H1 (cell line): Measurements from ENCODE around the gene CAT. TPM values are rescaled to one million over a fixed set of nuclear protein-coding genes. Genes with fewer than 3 reads are reported as not detected.

Source experiments
- CTCF ChIA-PET: fragments of 300-600 bp; sonication (Branson Sonifier 250); formaldehyde crosslinking; loops from one replicate; lab custom pipeline; 2021; ENCODE audit not compliant: partially characterized antibody; lab: Charles Lee
- POLR2A ChIA-PET: fragments of 300-600 bp; sonication (Branson Sonifier 250); formaldehyde crosslinking; loops from one replicate; lab custom pipeline; 2021; ENCODE audit warnings: inconsistent platforms; ENCODE audit not compliant: partially characterized antibody; lab: Charles Lee
- DNase-seq, 2 experiments: peaks; one replicate each; pipeline versions ENCODE4 v3.0.0 to v3.0.0-alpha.2; 2010 to 2022; ENCODE audit warnings: low spot score in 2 of 2, low read depth in 1 of 2, mixed read lengths in 1 of 2
- FAIRE-seq: peaks from 2 replicates; lab custom pipeline; 2011; peaks lifted over from hg19 to GRCh38; lab: Jason Lieb, UNC
- H2AFZ ChIP-seq: 2 replicates; pipeline ENCODE4 v1.8.1; 2012; ENCODE audit warnings: low read length, inconsistent platforms
- H2AK5ac ChIP-seq: 2 replicates; pipeline ENCODE4 v1.6.1; 2013; ENCODE audit warnings: low read depth, low read length
- H2BK120ac ChIP-seq: replicated peaks from 2 replicates; pipeline ENCODE3; 2013; ENCODE audit warnings: low read depth, low read length, inconsistent platforms
- H2BK12ac ChIP-seq: 2 replicates; pipeline ENCODE4 v1.6.1; 2013; ENCODE audit warnings: low read depth, low read length
- H2BK15ac ChIP-seq: 2 replicates; pipeline ENCODE4 v1.6.1; 2013; ENCODE audit warnings: low read length
- H2BK20ac ChIP-seq: 2 replicates; pipeline ENCODE4 v1.6.1; 2013; ENCODE audit warnings: low read length
- H2BK5ac ChIP-seq: 2 replicates; pipeline ENCODE4 v1.6.1; 2013; ENCODE audit warnings: low read depth, low read length
- H3K14ac ChIP-seq: 2 replicates; pipeline ENCODE4 v1.6.1; 2013; ENCODE audit warnings: inconsistent platforms; ENCODE audit not compliant: insufficient read length
- H3K18ac ChIP-seq: 2 replicates; pipeline ENCODE4 v1.6.1; 2013; ENCODE audit warnings: low read length; ENCODE audit errors: extremely low read depth
- H3K23ac ChIP-seq: 2 replicates; pipeline ENCODE4 v1.6.1; 2013; ENCODE audit warnings: inconsistent platforms; ENCODE audit not compliant: insufficient read length
- H3K23me2 ChIP-seq: 2 replicates; pipeline ENCODE4 v1.6.1; 2013; ENCODE audit warnings: low read depth, low read length
- H3K27ac ChIP-seq: 2 replicates; pipeline ENCODE4 v1.6.1; 2011; ENCODE audit warnings: low read depth, low read length, inconsistent platforms
- H3K27me3 ChIP-seq, 4 experiments: replicated peaks in 1 of 4; 1 replicate in 1 of 4; 2 replicates in 3 of 4; pipeline versions ENCODE4 v1.6.1 to v1.8.1; 2011 to 2013; ENCODE audit warnings: low read length in 3 of 4, mild to moderate bottlenecking in 3 of 4, inconsistent platforms in 2 of 4, mixed read lengths in 2 of 4, moderate library complexity in 1 of 4; ENCODE audit not compliant: control insufficient read depth in 3 of 4, insufficient read depth in 3 of 4; ENCODE audit errors: extremely low read depth in 1 of 4
- H3K36me3 ChIP-seq, 4 experiments: 2 replicates each; pipeline versions ENCODE4 v1.6.1 to v1.8.1; 2011 to 2013; ENCODE audit warnings: mild to moderate bottlenecking in 4 of 4, low read length in 3 of 4, moderate library complexity in 2 of 4, control low read depth in 1 of 4, inconsistent platforms in 1 of 4; ENCODE audit not compliant: insufficient read depth in 4 of 4, control insufficient read depth in 2 of 4
- H3K4ac ChIP-seq: replicated peaks from 2 replicates; pipeline ENCODE3; 2013; ENCODE audit warnings: low read length, low read depth, mixed read lengths, inconsistent platforms; ENCODE audit not compliant: insufficient read length
- H3K4me1 ChIP-seq, 4 experiments: replicated peaks in 1 of 4; 1 replicate in 1 of 4; 2 replicates in 3 of 4; pipeline versions ENCODE4 v1.6.1 to v1.8.1; 2011 to 2013; ENCODE audit warnings: low read length in 3 of 4, inconsistent platforms in 2 of 4, mixed read lengths in 1 of 4; ENCODE audit not compliant: insufficient read depth in 4 of 4, control insufficient read depth in 3 of 4
- H3K4me2 ChIP-seq, 2 experiments: 2 replicates each; pipeline versions ENCODE4 v1.6.1 to v1.8.1; 2011 to 2013; ENCODE audit warnings: low read depth in 2 of 2, low read length in 2 of 2, control low read depth in 1 of 2, inconsistent platforms in 1 of 2, mild to moderate bottlenecking in 1 of 2; ENCODE audit not compliant: insufficient read depth in 1 of 2
- H3K4me3 ChIP-seq, 4 experiments: fragments of 200-600, 300-600 bp in 1 of 4; sonication (generic), shearing (Covaris generic), sonication (Bioruptor Twin) in 1 of 4; 2 replicates each; pipeline versions ENCODE4 v1.5.1 to v1.8.1; 2011 to 2016; ENCODE audit warnings: low read length in 4 of 4, low read depth in 3 of 4, control low read depth in 2 of 4, inconsistent platforms in 2 of 4, mild to moderate bottlenecking in 2 of 4, mixed read lengths in 1 of 4, moderate library complexity in 1 of 4; ENCODE audit not compliant: insufficient read depth in 2 of 4; ENCODE audit errors: extremely low read depth in 1 of 4
- H3K56ac ChIP-seq: replicated peaks from 2 replicates; pipeline ENCODE3; 2013; ENCODE audit warnings: low read depth, mild to moderate bottlenecking, mixed read lengths, low read length, inconsistent platforms; ENCODE audit not compliant: insufficient read length
- H3K79me1 ChIP-seq: 2 replicates; pipeline ENCODE4 v1.6.1; 2013; ENCODE audit warnings: low read depth, low read length, control low read depth
- H3K79me2 ChIP-seq, 2 experiments: 2 replicates each; pipeline versions ENCODE4 v1.6.1 to v1.8.1; 2012 to 2013; ENCODE audit warnings: low read length in 2 of 2, mild to moderate bottlenecking in 2 of 2, inconsistent platforms in 1 of 2; ENCODE audit not compliant: insufficient read depth in 2 of 2, control insufficient read depth in 1 of 2
- H3K9ac ChIP-seq, 4 experiments: replicated peaks in 1 of 4; 1 replicate in 1 of 4; 2 replicates in 3 of 4; pipeline versions ENCODE4 v1.6.1 to v1.8.1; 2011 to 2013; ENCODE audit warnings: low read depth in 3 of 4, low read length in 3 of 4, control low read depth in 2 of 4, mild to moderate bottlenecking in 2 of 4, moderate library complexity in 2 of 4, inconsistent platforms in 1 of 4; ENCODE audit errors: extremely low read depth in 1 of 4
- H3K9me3 ChIP-seq, 2 experiments: 2 replicates each; pipeline versions ENCODE4 v1.6.1 to v1.8.1; 2012 to 2013; ENCODE audit warnings: mild to moderate bottlenecking in 2 of 2, moderate library complexity in 2 of 2, control low read depth in 1 of 2, inconsistent platforms in 1 of 2, low read depth in 1 of 2, low read length in 1 of 2, mixed read lengths in 1 of 2; ENCODE audit not compliant: insufficient read depth in 2 of 2
- H4K20me1 ChIP-seq, 2 experiments: replicated peaks in 1 of 2; 2 replicates each; pipeline versions ENCODE3 to v1.8.1; 2011 to 2013; ENCODE audit warnings: inconsistent platforms in 2 of 2, low read length in 2 of 2, mild to moderate bottlenecking in 1 of 2; ENCODE audit not compliant: insufficient read depth in 2 of 2, control insufficient read depth in 1 of 2
- H4K5ac ChIP-seq: 2 replicates; pipeline ENCODE4 v1.6.1; 2013; ENCODE audit warnings: low read length, low read depth, mixed read lengths, inconsistent platforms; ENCODE audit not compliant: insufficient read length
- H4K8ac ChIP-seq: 2 replicates; pipeline ENCODE4 v1.8.0; 2013; ENCODE audit warnings: mild to moderate bottlenecking, moderate library complexity, low read length, inconsistent platforms; ENCODE audit not compliant: insufficient read depth; ENCODE audit errors: extremely low read depth
- H4K91ac ChIP-seq: replicated peaks from 2 replicates; pipeline ENCODE3; 2013; ENCODE audit warnings: low read length, mixed read lengths, inconsistent platforms; ENCODE audit not compliant: insufficient read length
- ASH2L ChIP-seq: fragments of 200-600, 300-600 bp; sonication (generic); IDR thresholded peaks from one replicate; pipeline ENCODE4 v1.7.1; 2017; ENCODE audit warnings: low read length
- CHD2 ChIP-seq: IDR thresholded peaks from 2 replicates; pipeline ENCODE4 v1.6.1; 2012; ENCODE audit warnings: low read length, improper control_type of control experiment
- KDM4A ChIP-seq: IDR thresholded peaks from one replicate; pipeline ENCODE4 v1.7.1; 2012; ENCODE audit warnings: low read depth, mild to moderate bottlenecking, moderate library complexity, low read length, inconsistent platforms; ENCODE audit not compliant: severe bottlenecking
- PHF8 ChIP-seq: fragments of 200-600 bp; sonication (generic); conservative IDR thresholded peaks from 2 replicates; pipeline ENCODE4 v1.7.1; 2012; ENCODE audit warnings: low read depth, mild to moderate bottlenecking, inconsistent platforms, low read length, moderate library complexity
- POLR2AphosphoS5 ChIP-seq: IDR thresholded peaks from 2 replicates; pipeline ENCODE4 v1.6.1; 2011; ENCODE audit warnings: low read depth, low read length
- SP1 ChIP-seq: IDR thresholded peaks from 2 replicates; pipeline ENCODE4 v1.6.1; 2011; ENCODE audit warnings: low read depth, low read length
- TBP ChIP-seq: IDR thresholded peaks from 2 replicates; pipeline ENCODE4 v1.6.1; 2011; ENCODE audit warnings: low read depth, low read length, improper control_type of control experiment
- WGBS, 2 experiments: shearing (Covaris generic) in 1 of 2; methylation state at CpG; one replicate each; pipeline versions ENCODE4 v1.1.6 to v1.1.7; 2013 to 2015; ENCODE audit warnings: low lambda C conversion rate in 2 of 2, mixed read lengths in 2 of 2, inconsistent platforms in 1 of 2, low coverage in 1 of 2, missing lambda C conversion rate in 1 of 2; ENCODE audit not compliant: insufficient replicate concordance in 2 of 2, insufficient coverage in 1 of 2, insufficient read length in 1 of 2; ENCODE audit errors: extremely low coverage in 1 of 2, missing lambda C conversion rate in 1 of 2; 5-methylcytosine and 5-hydroxymethylcytosine counted together
- long read RNA-seq, 2 experiments: library from RNA in 1 of 2; library from capped mRNA in 1 of 2; stranded (forward); transcript quantifications; one replicate each; pipeline ENCODE4 v2.0.0, GENCODE V29; 2021; ENCODE audit warnings: inconsistent platforms in 1 of 2
- polyA minus RNA-seq, 3 experiments: library from RNA; depleted of rRNA, polyadenylated mRNA; stranded (reverse); fragments of >200 nt; gene quantifications; 1 replicate in 2 of 3; 2 replicates in 1 of 3; pipeline ENCODE4 v1.2.3, GENCODE V29; 2011
- polyA plus RNA-seq, 7 experiments: library from polyadenylated mRNA; depleted of rRNA in 3 of 7; stranded (reverse) in 5 of 7; unstranded in 2 of 7; fragments of >200 nt in 5 of 7; fragments of 200-250 nt in 2 of 7; gene quantifications; 1 replicate in 5 of 7; 2 replicates in 1 of 7; 4 replicates in 1 of 7; pipeline versions ENCODE4 v1.2.1 to v1.2.3, GENCODE V29; 2011 to 2013; ENCODE audit warnings: missing spikeins in 2 of 7, mixed read lengths in 2 of 7
- total RNA-seq: library from RNA; stranded (reverse); fragmentation: NEBNext Ultra II Directional; extraction: Animal tissue kit (Norgen Biotek cat#: 25700); gene quantifications from 2 replicates; pipeline ENCODE4 v1.2.1, GENCODE V29; 2021

The CAT gene
- total RNA-seq, result 14.3 and 15.0 TPM in 2 replicates
- 7.3 and 9.6 TPM in 2 replicates for polyA plus RNA-seq (2011; rRNA removed)
- 10.4 TPM for polyA plus RNA-seq (2011; cell fraction: cytosol; rRNA removed)
- polyA plus RNA-seq (2011; cell fraction: nucleus; rRNA removed), result 13.2 TPM
- 5.8 to 7.0 TPM (median 6.8 TPM) in 4 replicates for polyA plus RNA-seq (2012, experiment 1 of 2)
- polyA plus RNA-seq (2012, experiment 2 of 2), result 1.5 TPM
- 8.7 TPM for polyA plus RNA-seq (2013, experiment 1 of 2)
- 7.2 TPM for polyA plus RNA-seq (2013, experiment 2 of 2)
- polyA minus RNA-seq (2011; rRNA and poly(A)+ RNA removed), result 8.6 and 11.6 TPM in 2 replicates
- polyA minus RNA-seq (2011; cell fraction: cytosol; rRNA and poly(A)+ RNA removed), result 8.3 TPM
- polyA minus RNA-seq (2011; cell fraction: nucleus; rRNA and poly(A)+ RNA removed), result 11.2 TPM
- long read RNA-seq, experiment 1, transcript CAT-201 (13 exons, 2,302 nt), result major isoform, 5 of 11 reads
- long read RNA-seq, experiment 1, partial matches to known transcripts, result 5 of 11 reads
- long read RNA-seq, experiment 1, other reads (novel, unspliced or antisense), result 1 of 11 reads
- long read RNA-seq, experiment 2, transcript CAT-201 (13 exons, 2,302 nt), result major isoform, 13 of 20 reads
- long read RNA-seq, experiment 2, partial matches to known transcripts, result 7 of 20 reads
- long read RNA-seq, experiment 2, other reads (novel, unspliced or antisense), result 0 of 20 reads

DNA sequence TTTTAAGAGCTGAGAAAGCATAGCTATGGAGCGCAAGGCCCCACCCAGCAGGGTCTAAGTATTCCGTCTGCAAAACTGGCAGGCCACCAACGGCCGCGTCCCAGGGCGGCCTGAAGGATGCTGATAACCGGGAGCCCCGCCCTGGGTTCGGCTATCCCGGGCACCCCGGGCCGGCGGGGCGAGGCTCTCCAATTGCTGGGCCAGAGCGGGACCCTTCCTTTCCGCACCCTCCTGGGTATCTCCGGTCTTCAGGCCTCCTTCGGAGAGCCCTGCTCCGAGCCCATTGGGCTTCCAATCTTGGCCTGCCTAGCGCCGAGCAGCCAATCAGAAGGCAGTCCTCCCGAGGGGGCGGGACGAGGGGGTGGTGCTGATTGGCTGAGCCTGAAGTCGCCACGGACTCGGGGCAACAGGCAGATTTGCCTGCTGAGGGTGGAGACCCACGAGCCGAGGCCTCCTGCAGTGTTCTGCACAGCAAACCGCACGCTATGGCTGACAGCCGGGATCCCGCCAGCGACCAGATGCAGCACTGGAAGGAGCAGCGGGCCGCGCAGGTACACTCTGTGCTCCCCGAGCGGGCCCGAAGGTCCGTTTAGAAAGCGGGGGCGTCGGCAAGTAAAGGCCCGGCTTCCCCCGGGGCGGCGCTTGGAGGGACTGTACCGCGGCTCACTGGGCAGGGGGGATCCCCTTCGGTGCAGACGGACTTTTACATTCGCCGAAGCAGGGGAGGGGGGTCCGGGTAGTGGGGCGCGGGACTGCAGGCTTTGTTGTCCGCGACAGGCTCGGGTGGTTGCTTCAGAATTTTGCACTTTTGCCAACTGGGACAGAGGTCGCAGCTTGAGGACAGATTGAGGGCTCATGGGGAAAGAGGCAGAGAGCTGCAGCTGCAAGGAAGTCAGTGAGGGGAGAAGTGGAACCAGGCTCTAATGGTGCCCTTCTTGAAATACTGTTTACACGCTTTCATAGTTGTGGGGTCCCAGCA is at the start of gene CAT:
TSS of gene CAT (plus strand) at position 406 of the 979 bp plus-strand sequence. CDS start at position 486, 80 bp downstream.
- no peaks in the 10 kb centered on the region for H3K23me2 ChIP-seq
- H3K9me3 ChIP-seq, result peaks cover 3 to 12% of the 10 kb centered on the region in 2 experiments; a peak in 1 of 4 replicates
- no peak within 1 kb of the TSS for H2BK12ac ChIP-seq
- H3K56ac ChIP-seq, result no peak within 1 kb of the TSS
- H2AK5ac ChIP-seq, result no peak within 1 kb of the TSS
- H2BK5ac ChIP-seq, result no peak within 1 kb of the TSS; the same call in 1 of the 2 replicates
- peak within 1 kb of the TSS; percentile 55 to 73 for H3K4me2 ChIP-seq
- ChIA-PET CTCF (interaction anchor here (1.0 to 1.5 kb wide), 2 partner anchors 21 to 54 kb away, joined by 3 to 8 read pairs; no protein-coding TSS in a partner anchor), POLR2A (interaction anchor here (0.6 to 1.2 kb wide), 4 partner anchors 11 to 477 kb away, joined by 3 to 4 read pairs (median 3); partner anchors contain the start of gene APIP)
- no peaks in the 10 kb centered on the region for H3K79me2 ChIP-seq
- H2BK20ac ChIP-seq, result no peak within 1 kb of the TSS
- no peak within 1 kb of the TSS for H2BK15ac ChIP-seq
- no peaks in the 10 kb centered on the region for H3K27me3 ChIP-seq
- peak within 1 kb of the TSS; percentile 48; the same call in 1 of the 2 replicates for H3K27ac ChIP-seq
- no peak within 1 kb of the TSS for H2AFZ ChIP-seq
- no peaks in the 10 kb centered on the region for H3K79me1 ChIP-seq
- H3K4me3 ChIP-seq, result peak within 1 kb of the TSS; percentile 58 to 94 (median 63)
- H3K23ac ChIP-seq, result no peak within 1 kb of the TSS
- peak within 1 kb of the TSS; percentile 72 for H4K91ac ChIP-seq
- DNase-seq, result peak in 1 of 2 experiments; percentile 98
- H3K9ac ChIP-seq, result peak within 1 kb of the TSS in 3 of 4 experiments; percentile 27 to 67 (median 45); a peak in 5 of 7 replicates
- no peaks in the 10 kb centered on the region for H3K36me3 ChIP-seq
- FAIRE-seq, result no peak
- peak within 1 kb of the TSS; percentile 72; the same call in 1 of the 2 replicates for H4K8ac ChIP-seq
- peak within 1 kb of the TSS; percentile 30 for H4K5ac ChIP-seq
- no peak within 1 kb of the TSS for H3K4ac ChIP-seq
- H3K14ac ChIP-seq, result no peak within 1 kb of the TSS
- 57% methylated on average over 62 of the region's 62 CpGs; no CpG with 5 or more reads in 1 of the 2 experiments for WGBS, 2 experiments
- no peak within 1 kb of the TSS for H2BK120ac ChIP-seq
- no peak within 1 kb of the TSS for H3K18ac ChIP-seq
- H3K4me1 ChIP-seq, result no peaks in the 10 kb centered on the region
- H4K20me1 ChIP-seq, result no peaks in the 10 kb centered on the region
- 0 out of 2 replicates have a peak, but pooled peaks have one; percentile 26 for TF ChIP-seq CHD2
- peak; percentile 84 for TF ChIP-seq KDM4A
- TF ChIP-seq POLR2AphosphoS5, result 0 out of 2 replicates have a peak, but pooled peaks have one; percentile 15
- no peak for TF ChIP-seq TBP
- peak; percentile 72 for TF ChIP-seq ASH2L
- peak; percentile 84 for TF ChIP-seq SP1
- TF ChIP-seq PHF8, result peak; percentile 78
